T follicular helper cell (primary cell): ENCODE data around the gene ARMH4.

Experiments
- DNase-seq: peaks from one replicate; pipeline ENCODE4 v3.0.0-alpha.2; 2020; ENCODE audit warnings: low read depth

ARMH4 gene

GRCh38 chr14:57963071-57963470 lies 188.9 kb downstream of the ARMH4 start:
- no peak for DNase-seq

- no peak for DNase-seq
Measured at GRCh38 chr14:57962325-57963035, 189.5 kb downstream of the ARMH4 start.

DNA sequence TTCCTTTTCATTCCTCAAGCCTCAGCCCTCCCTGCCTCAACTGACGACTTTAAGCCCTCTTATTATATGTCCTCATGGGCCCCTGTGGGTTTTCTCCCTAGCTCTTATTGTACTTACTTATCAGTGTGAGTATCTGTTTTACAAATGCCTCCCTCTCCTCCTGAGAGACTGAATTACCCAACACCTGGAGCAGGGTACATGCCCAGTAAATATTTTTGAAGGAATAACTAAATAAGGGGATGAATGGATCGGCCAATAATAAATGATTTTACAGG lies 190.3 kb downstream of the ARMH4 start:
- no peak for DNase-seq

DNA sequence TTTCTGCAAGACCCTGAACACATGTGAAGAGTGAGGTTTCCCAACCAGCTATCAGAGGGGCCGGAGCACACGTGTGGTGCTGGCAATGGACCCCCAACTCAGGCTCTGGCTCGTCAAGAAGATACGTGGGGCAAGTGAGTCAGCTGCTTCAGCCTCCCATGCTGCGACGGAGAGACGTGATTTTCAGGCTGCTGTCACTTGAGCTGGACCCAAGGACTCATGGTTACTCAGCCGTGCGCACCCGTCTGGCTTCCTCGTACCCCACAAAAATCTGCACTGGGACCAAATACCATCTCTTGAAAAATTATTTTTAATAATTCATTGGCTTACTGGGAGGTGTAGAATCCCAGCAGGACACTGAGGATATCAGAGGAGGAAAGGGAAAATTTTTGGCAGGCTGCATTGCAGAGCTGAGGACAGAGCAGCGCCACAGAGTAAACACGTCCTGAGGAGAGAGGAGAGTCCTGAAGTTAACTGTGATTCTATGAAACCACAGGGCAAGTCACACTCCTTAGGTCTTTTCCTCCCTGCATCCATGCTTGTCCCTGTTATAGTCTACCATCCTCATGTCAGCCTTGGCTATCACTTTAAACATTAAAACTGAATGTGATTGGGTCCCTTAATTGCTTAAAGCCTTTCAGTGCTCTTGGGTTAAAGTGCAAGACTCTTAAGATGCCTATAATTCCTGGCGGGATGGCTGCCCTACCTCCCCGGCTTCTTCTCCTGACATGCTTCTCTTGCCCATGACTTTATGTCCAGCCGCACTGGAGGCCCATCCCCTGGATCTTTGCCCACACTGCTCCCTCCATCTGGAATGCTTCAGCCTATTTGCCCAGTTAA lies 190.8 kb downstream of the ARMH4 start:
- no peak for DNase-seq

- DNase-seq = no peak
Measured at GRCh38 chr14:57957441-57957840, 194.6 kb downstream of the ARMH4 start.
